Caco-2 (cell line): ENCODE measurements around the gene MYO16. TPM values are rescaled to one million over a fixed set of nuclear protein-coding genes. Genes with fewer than 3 reads are reported as not detected.

Source experiments
- BruUV-seq: library from RNA; stranded (reverse); fragments of 400-500 nt; replicated peaks from 2 replicates; lab custom pipeline; 2021; lab: Mats Ljungman, UMichigan
- CTCF ChIA-PET: fragments of 300-600 bp; sonication (Branson Sonifier 250); formaldehyde crosslinking; loops from one replicate; lab custom pipeline; 2022; ENCODE audit warnings: antibody characterized with exemption; lab: Charles Lee
- POLR2A ChIA-PET: fragments of 300-600 bp; sonication (Branson Sonifier 250); formaldehyde crosslinking; loops from one replicate; lab custom pipeline; 2022; ENCODE audit warnings: antibody characterized with exemption; lab: Charles Lee
- DNase-seq, 2 experiments: peaks; one replicate each; pipeline versions ENCODE4 v3.0.0 to v3.0.0-alpha.2; 2020 to 2022
- H3K27me3 ChIP-seq: replicated peaks from 2 replicates; pipeline ENCODE4 v1.6.0; 2011; ENCODE audit warnings: low read length; ENCODE audit not compliant: control insufficient read depth, insufficient read depth
- H3K36me3 ChIP-seq: 2 replicates; pipeline ENCODE4 v1.5.1; 2011; ENCODE audit warnings: low read length; ENCODE audit not compliant: control insufficient read depth, insufficient read depth
- H3K4me1 ChIP-seq: fragments of 250-450 bp; sonication (Bioruptor Pico); 2 replicates; pipeline ENCODE4 v1.5.1; 2020; ENCODE audit warnings: mild to moderate bottlenecking
- H3K4me3 ChIP-seq: 2 replicates; pipeline ENCODE4 v1.5.1; 2011; ENCODE audit warnings: low read depth, mild to moderate bottlenecking, control low read depth, low read length
- H3K9me3 ChIP-seq: fragments of 250-450 bp; sonication (Bioruptor Pico); 2 replicates; pipeline ENCODE4 v1.5.1; 2020; ENCODE audit warnings: mild to moderate bottlenecking, moderate library complexity
- H3K27ac Mint-ChIP-seq: one replicate; pipeline ENCODE4 v1.8.0; 2022; ENCODE audit warnings: mixed read lengths; ENCODE audit not compliant: unreplicated experiment
- H3K27me3 Mint-ChIP-seq: one replicate; pipeline ENCODE4 v1.8.0; 2022; ENCODE audit warnings: mixed read lengths; ENCODE audit not compliant: insufficient read depth, unreplicated experiment
- H3K36me3 Mint-ChIP-seq: one replicate; pipeline ENCODE4 v1.8.0; 2022; ENCODE audit warnings: mild to moderate bottlenecking, mixed read lengths; ENCODE audit not compliant: insufficient read depth, unreplicated experiment
- H3K4me1 Mint-ChIP-seq: one replicate; pipeline ENCODE4 v1.8.0; 2022; ENCODE audit warnings: low read depth, mixed read lengths; ENCODE audit not compliant: unreplicated experiment
- H3K4me3 Mint-ChIP-seq: one replicate; pipeline ENCODE4 v1.8.0; 2022; ENCODE audit warnings: mild to moderate bottlenecking, moderate library complexity, mixed read lengths; ENCODE audit not compliant: unreplicated experiment
- H3K9me3 Mint-ChIP-seq: one replicate; pipeline ENCODE4 v1.8.0; 2022; ENCODE audit warnings: mixed read lengths; ENCODE audit not compliant: unreplicated experiment
- CTCF ChIP-seq, 2 experiments: fragments of 200-600 bp in 1 of 2; IDR thresholded peaks; 1 replicate in 1 of 2; 2 replicates in 1 of 2; pipeline versions ENCODE4 v1.5.1 to v1.8.0; 2011 to 2022; ENCODE audit warnings: antibody characterized with exemption in 1 of 2, control low read depth in 1 of 2, inconsistent platforms in 1 of 2, low read depth in 1 of 2, low read length in 1 of 2, mild to moderate bottlenecking in 1 of 2, moderate library complexity in 1 of 2; ENCODE audit not compliant: insufficient read depth in 1 of 2, severe bottlenecking in 1 of 2, unreplicated experiment in 1 of 2
- intact Hi-C: fragments of 100-400 bp; cut with micrococcal nuclease; formaldehyde crosslinking; loops from one replicate; pipeline ENCODE4 v1.10.0; 2022; ENCODE audit not compliant: unreplicated experiment
- total RNA-seq: library from RNA; stranded (reverse); gene quantifications from 2 replicates; pipeline ENCODE4 v1.2.3, GENCODE V29; 2022

The MYO16 gene
- total RNA-seq, 1 experiment from 2014 or later, result not detected

- intact Hi-C loops, result loop anchor here (5.0 kb wide), 1 partner anchor 136 kb away; no protein-coding TSS in a partner anchor
- ChIA-PET POLR2A (no interaction called here), CTCF (no interaction called here)
- Histone ChIP-seq H3K4me1 (no peaks in the 10 kb centered on the region), H3K4me3 (no peak overlapping the region), H3K9me3 (peaks cover 12% of the 10 kb centered on the region), H3K36me3 (no peaks in the 10 kb centered on the region), H3K27me3 (no peaks in the 10 kb centered on the region)
- Mint-ChIP-seq H3K27me3 (no peaks in the 10 kb centered on the region), H3K4me1 (no peaks in the 10 kb centered on the region), H3K9me3 (peaks cover 22% of the 10 kb centered on the region), H3K27ac (no peak overlapping the region), H3K4me3 (no peak overlapping the region), H3K36me3 (no peaks in the 10 kb centered on the region)
- no peak for TF ChIP-seq CTCF (IDR thresholded peaks at IDR 0.05; ENCODE audit: insufficient read depth in 1 of 2, low read depth in 1 of 2, low read length in 1 of 2, severe bottlenecking in 1 of 2, unreplicated experiment in 1 of 2)
- BruUV-seq, result no TSS peak
- no peak for DNase-seq
Observed at GRCh38 chr13:108606424-108606823, 23.0 kb upstream of the MYO16 start.

- intact Hi-C loops, result loop anchor here (1.0 to 5.0 kb wide), 2 partner anchors 133 to 288 kb away; no protein-coding TSS in a partner anchor
- H3K4me1 ChIP-seq, result no peaks in the 10 kb centered on the region
- peaks cover 13% of the 10 kb centered on the region for H3K9me3 Mint-ChIP-seq
- no peaks in the 10 kb centered on the region for H3K36me3 Mint-ChIP-seq
- H3K27ac Mint-ChIP-seq, result no peak overlapping the region
- H3K27me3 ChIP-seq, result no peaks in the 10 kb centered on the region
- ChIA-PET POLR2A (no interaction called here), CTCF (interaction anchor here (1.8 kb wide), 1 partner anchor 286 kb away, joined by 20 read pairs; no protein-coding TSS in a partner anchor)
- BruUV-seq, result no TSS peak
- no peak for DNase-seq
- no peaks in the 10 kb centered on the region for H3K36me3 ChIP-seq
- no peaks in the 10 kb centered on the region for H3K27me3 Mint-ChIP-seq
- TF ChIP-seq CTCF (IDR thresholded peaks at IDR 0.05; ENCODE audit: insufficient read depth in 1 of 2, low read depth in 1 of 2, low read length in 1 of 2, severe bottlenecking in 1 of 2, unreplicated experiment in 1 of 2), result peak in 1 of 2 experiments; percentile 50
- H3K4me3 Mint-ChIP-seq, result no peak overlapping the region
- no peak overlapping the region for H3K4me3 ChIP-seq
- no peaks in the 10 kb centered on the region for H3K4me1 Mint-ChIP-seq
- peaks cover 10% of the 10 kb centered on the region for H3K9me3 ChIP-seq
Observed at GRCh38 chr13:108609353-108609752, 20.1 kb upstream of the MYO16 start.

- Histone ChIP-seq H3K9me3 (peaks cover 10% of the 10 kb centered on the region), H3K4me1 (no peaks in the 10 kb centered on the region), H3K27me3 (no peaks in the 10 kb centered on the region), H3K4me3 (no peak overlapping the region), H3K36me3 (no peaks in the 10 kb centered on the region)
- Mint-ChIP-seq H3K27ac (no peak overlapping the region), H3K27me3 (no peaks in the 10 kb centered on the region), H3K4me3 (no peak overlapping the region), H3K4me1 (no peaks in the 10 kb centered on the region), H3K36me3 (no peaks in the 10 kb centered on the region), H3K9me3 (peaks cover 13% of the 10 kb centered on the region)
- POLR2A ChIA-PET, result no interaction called here
- intact Hi-C loops, result no loop called here
- BruUV-seq, result no TSS peak
- TF ChIP-seq CTCF (IDR thresholded peaks at IDR 0.05; ENCODE audit: insufficient read depth in 1 of 2, low read depth in 1 of 2, low read length in 1 of 2, severe bottlenecking in 1 of 2, unreplicated experiment in 1 of 2), result no peak
- CTCF ChIA-PET, result no interaction called here
- DNase-seq, result no peak
Observed at GRCh38 chr13:108610507-108610906, 18.9 kb upstream of the MYO16 start.
